ENCODE results near the gene BBC3. TPM values are rescaled to one million over a fixed set of nuclear protein-coding genes. Genes with fewer than 3 reads are reported as not detected.
"Not testable (repeated sequence)": the region's sequence is repeated elsewhere in the genome, so short reads cannot be mapped to it uniquely, and the experiment has no call there.

Gene BBC3, protein sequence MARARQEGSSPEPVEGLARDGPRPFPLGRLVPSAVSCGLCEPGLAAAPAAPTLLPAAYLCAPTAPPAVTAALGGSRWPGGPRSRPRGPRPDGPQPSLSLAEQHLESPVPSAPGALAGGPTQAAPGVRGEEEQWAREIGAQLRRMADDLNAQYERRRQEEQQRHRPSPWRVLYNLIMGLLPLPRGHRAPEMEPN
- total RNA-seq (ENCODE audit: unreplicated experiment) = 37.0 TPM
- long read RNA-seq, partial matches to known transcripts = 0 of 1 reads
- long read RNA-seq, other reads (novel, unspliced or antisense) = 1 of 1 reads

- no peak for DNase-seq
- Mint-ChIP-seq H3K9me3 (ENCODE audit: unreplicated experiment) (peaks cover 16% of the 10 kb centered on the region), H3K36me3 (ENCODE audit: unreplicated experiment) (no peaks in the 10 kb centered on the region), H3K27ac (ENCODE audit: unreplicated experiment) (peak within 1 kb of the TSS; percentile 90), H3K4me1 (ENCODE audit: low read depth, unreplicated experiment) (peaks cover 9% of the 10 kb centered on the region), H3K4me3 (ENCODE audit: unreplicated experiment) (peak within 1 kb of the TSS; percentile 85), H3K27me3 (ENCODE audit: unreplicated experiment) (peaks cover 11% of the 10 kb centered on the region)
- TF ChIP-seq, protein P1, sequence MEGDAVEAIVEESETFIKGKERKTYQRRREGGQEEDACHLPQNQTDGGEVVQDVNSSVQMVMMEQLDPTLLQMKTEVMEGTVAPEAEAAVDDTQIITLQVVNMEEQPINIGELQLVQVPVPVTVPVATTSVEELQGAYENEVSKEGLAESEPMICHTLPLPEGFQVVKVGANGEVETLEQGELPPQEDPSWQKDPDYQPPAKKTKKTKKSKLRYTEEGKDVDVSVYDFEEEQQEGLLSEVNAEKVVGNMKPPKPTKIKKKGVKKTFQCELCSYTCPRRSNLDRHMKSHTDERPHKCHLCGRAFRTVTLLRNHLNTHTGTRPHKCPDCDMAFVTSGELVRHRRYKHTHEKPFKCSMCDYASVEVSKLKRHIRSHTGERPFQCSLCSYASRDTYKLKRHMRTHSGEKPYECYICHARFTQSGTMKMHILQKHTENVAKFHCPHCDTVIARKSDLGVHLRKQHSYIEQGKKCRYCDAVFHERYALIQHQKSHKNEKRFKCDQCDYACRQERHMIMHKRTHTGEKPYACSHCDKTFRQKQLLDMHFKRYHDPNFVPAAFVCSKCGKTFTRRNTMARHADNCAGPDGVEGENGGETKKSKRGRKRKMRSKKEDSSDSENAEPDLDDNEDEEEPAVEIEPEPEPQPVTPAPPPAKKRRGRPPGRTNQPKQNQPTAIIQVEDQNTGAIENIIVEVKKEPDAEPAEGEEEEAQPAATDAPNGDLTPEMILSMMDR (IDR thresholded peaks at IDR 0.05; ENCODE audit: partially characterized antibody, unreplicated experiment) = no peak
Measured at GRCh38 chr19:47230921-47231214, at the start of gene BBC3. BBC3 (minus strand) TSS chr19:47231199; CDS start chr19:47228431, 2,768 bp downstream.

- Mint-ChIP-seq H3K9me3 (ENCODE audit: unreplicated experiment) (peaks cover 9% of the 10 kb centered on the region), H3K36me3 (ENCODE audit: unreplicated experiment) (no peaks in the 10 kb centered on the region), H3K27ac (ENCODE audit: unreplicated experiment) (no peak overlapping the region), H3K27me3 (ENCODE audit: unreplicated experiment) (peaks cover 16% of the 10 kb centered on the region), H3K4me3 (ENCODE audit: unreplicated experiment) (no peak overlapping the region), H3K4me1 (ENCODE audit: low read depth, unreplicated experiment) (peaks cover 14% of the 10 kb centered on the region)
- peak; percentile 66 for DNase-seq
- TF ChIP-seq, protein P1 (IDR thresholded peaks at IDR 0.05; ENCODE audit: partially characterized antibody, unreplicated experiment) = no peak
Measured at GRCh38 chr19:47280183-47280797, 49.3 kb upstream of the BBC3 start.

- peak overlapping the region; percentile 99 for H3K27ac Mint-ChIP-seq (ENCODE audit: unreplicated experiment)
- not testable (repeated sequence) for H3K36me3 Mint-ChIP-seq (ENCODE audit: unreplicated experiment); DNase-seq
- peaks cover 13% of the 10 kb centered on the region for H3K9me3 Mint-ChIP-seq (ENCODE audit: unreplicated experiment)
- peak overlapping the region; percentile 96 for H3K4me3 Mint-ChIP-seq (ENCODE audit: unreplicated experiment)
- H3K27me3 Mint-ChIP-seq (ENCODE audit: unreplicated experiment) = peaks cover 19% of the 10 kb centered on the region
- peaks cover 16% of the 10 kb centered on the region for H3K4me1 Mint-ChIP-seq (ENCODE audit: low read depth, unreplicated experiment)
Measured at GRCh38 chr19:47276513-47276912, 45.5 kb upstream of the BBC3 start.

- peak; percentile 52 for DNase-seq
- Mint-ChIP-seq H3K4me3 (ENCODE audit: unreplicated experiment) (peak overlapping the region; percentile 96), H3K27me3 (ENCODE audit: unreplicated experiment) (peaks cover 19% of the 10 kb centered on the region), H3K27ac (ENCODE audit: unreplicated experiment) (peak overlapping the region; percentile 99), H3K4me1 (ENCODE audit: low read depth, unreplicated experiment) (peaks cover 16% of the 10 kb centered on the region), H3K36me3 (ENCODE audit: unreplicated experiment) (no peaks in the 10 kb centered on the region), H3K9me3 (ENCODE audit: unreplicated experiment) (peaks cover 13% of the 10 kb centered on the region)
- TF ChIP-seq, protein P1 (IDR thresholded peaks at IDR 0.05; ENCODE audit: partially characterized antibody, unreplicated experiment) = no peak
Measured at GRCh38 chr19:47275791-47276461, 44.9 kb upstream of the BBC3 start.

DNA sequence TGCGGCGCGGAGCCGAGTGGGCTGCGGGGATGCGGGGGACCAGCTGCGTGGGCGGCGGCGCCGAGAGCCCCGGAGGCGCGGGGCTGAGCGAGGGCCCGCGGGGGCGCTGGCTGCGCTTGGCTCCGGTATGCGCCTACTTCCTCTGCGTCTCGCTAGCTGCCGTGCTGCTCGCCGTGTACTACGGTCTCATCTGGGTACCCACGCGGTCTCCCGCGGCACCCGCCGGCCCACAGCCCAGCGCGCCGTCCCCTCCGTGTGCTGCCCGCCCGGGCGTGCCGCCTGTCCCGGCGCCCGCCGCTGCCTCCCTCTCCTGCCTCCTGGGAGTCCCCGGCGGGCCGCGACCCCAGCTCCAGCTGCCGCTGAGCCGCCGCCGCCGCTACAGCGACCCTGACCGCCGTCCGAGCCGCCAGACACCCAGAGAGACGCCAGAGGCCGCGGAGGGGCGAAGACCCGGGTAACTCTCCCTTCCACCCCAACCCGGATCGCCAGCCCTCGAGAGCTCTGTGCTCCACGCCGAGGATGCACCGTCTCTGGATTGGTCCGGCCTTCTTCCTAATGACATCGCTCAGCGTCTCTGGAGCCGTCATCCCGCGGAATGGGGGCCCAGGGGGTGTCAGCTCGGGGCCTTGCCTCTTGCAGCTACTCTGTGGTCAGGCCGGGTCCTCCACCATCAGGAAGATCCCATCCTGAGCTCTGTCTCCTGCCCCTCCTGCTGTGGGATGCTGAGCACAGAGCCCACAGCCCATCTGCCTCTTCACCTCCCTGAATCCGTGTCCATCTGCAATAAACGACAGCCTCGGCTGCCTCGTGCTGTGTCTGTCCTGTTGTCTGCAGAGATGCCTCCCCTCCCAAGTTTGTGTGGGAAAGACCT, 44.1 kb upstream of the BBC3 start:
- Mint-ChIP-seq H3K4me1 (ENCODE audit: low read depth, unreplicated experiment) (peaks cover 21% of the 10 kb centered on the region), H3K27me3 (ENCODE audit: unreplicated experiment) (peaks cover 20% of the 10 kb centered on the region), H3K9me3 (ENCODE audit: unreplicated experiment) (peaks cover 13% of the 10 kb centered on the region), H3K4me3 (ENCODE audit: unreplicated experiment) (peak overlapping the region; percentile 96), H3K36me3 (ENCODE audit: unreplicated experiment) (no peaks in the 10 kb centered on the region), H3K27ac (ENCODE audit: unreplicated experiment) (peak overlapping the region; percentile 99)
- peak; percentile 68 for DNase-seq
- TF ChIP-seq, protein P1 (IDR thresholded peaks at IDR 0.05; ENCODE audit: partially characterized antibody, unreplicated experiment) = no peak

All from glutamatergic neuron (in vitro differentiated cells).